ENCODE data around the gene ADSS1.

ADSS1 gene

DNA sequence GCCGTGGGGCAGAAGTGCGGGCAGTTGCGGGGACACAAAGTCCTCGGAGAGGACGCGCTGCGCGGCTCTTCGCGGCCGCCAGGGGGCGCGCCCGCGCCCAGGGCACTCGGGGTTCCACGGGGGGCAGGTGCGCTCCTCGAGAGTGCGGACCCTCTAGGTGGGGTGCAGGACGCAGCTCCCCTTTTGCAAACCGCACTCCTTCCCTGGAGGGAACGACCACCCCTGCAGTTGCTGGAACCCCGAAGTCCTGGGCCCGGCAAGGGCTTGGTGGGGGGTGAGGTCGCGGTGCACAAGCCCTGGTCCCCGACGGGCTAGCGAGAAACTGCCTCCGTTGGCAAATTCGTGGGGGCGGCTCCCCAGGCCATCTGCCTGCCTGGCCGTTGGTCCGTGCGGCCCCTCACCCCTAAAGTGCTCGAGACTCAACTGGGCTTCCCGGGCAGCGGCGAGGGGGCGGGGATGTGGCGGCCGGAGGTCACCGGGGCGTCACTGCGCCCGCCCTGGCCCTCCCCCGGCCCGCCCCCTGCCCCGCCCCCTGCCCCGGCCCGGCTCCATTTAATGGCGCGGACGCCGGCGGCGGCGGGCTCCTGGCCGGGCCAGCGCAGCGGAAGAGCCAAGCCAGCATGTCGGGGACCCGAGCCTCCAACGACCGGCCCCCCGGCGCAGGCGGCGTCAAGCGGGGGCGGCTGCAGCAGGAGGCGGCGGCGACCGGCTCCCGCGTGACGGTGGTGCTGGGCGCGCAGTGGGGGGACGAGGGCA, at the start of gene ADSS1:
ADSS1 (plus strand) TSS at position 579 of the 756 bp plus-strand sequence; CDS start at position 621, 42 bp downstream.
- DNase-seq (ENCODE audit: insufficient read length, low spot score) (no peak), FAIRE-seq (no peak)
- no peak for TF ChIP-seq POLR2A (IDR thresholded peaks at IDR 0.05; ENCODE audit: low read depth, low read length)

DNA sequence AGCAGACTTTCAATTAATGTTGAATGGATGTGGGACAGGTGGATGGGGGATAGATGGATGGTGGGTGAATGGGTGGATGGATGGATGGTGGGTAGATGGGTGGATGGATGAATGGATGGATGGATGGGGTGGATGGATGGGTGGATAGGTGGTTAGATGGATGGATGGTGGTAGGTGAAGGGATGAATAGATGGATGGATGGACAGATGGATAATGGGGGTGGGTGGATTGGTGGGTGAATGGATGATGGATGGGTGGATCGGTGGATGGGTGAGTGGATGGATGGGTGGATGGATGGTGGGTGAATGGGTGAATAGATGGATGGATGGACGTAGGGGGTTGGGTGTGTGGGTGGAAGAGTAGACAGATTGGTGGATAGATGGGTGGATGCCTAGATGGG, 48.6 kb upstream of the ADSS1 start:
- DNase-seq (ENCODE audit: insufficient read length, low spot score): no peak
- TF ChIP-seq POLR2A (IDR thresholded peaks at IDR 0.05; ENCODE audit: low read depth, low read length): no peak
- no peak for FAIRE-seq

GRCh38 chr14:104676130-104676693, 47.8 kb upstream of the ADSS1 start:
- FAIRE-seq (no peak), DNase-seq (ENCODE audit: insufficient read length, low spot score) (no peak)
- TF ChIP-seq POLR2A (IDR thresholded peaks at IDR 0.05; ENCODE audit: low read depth, low read length): no peak

DNA sequence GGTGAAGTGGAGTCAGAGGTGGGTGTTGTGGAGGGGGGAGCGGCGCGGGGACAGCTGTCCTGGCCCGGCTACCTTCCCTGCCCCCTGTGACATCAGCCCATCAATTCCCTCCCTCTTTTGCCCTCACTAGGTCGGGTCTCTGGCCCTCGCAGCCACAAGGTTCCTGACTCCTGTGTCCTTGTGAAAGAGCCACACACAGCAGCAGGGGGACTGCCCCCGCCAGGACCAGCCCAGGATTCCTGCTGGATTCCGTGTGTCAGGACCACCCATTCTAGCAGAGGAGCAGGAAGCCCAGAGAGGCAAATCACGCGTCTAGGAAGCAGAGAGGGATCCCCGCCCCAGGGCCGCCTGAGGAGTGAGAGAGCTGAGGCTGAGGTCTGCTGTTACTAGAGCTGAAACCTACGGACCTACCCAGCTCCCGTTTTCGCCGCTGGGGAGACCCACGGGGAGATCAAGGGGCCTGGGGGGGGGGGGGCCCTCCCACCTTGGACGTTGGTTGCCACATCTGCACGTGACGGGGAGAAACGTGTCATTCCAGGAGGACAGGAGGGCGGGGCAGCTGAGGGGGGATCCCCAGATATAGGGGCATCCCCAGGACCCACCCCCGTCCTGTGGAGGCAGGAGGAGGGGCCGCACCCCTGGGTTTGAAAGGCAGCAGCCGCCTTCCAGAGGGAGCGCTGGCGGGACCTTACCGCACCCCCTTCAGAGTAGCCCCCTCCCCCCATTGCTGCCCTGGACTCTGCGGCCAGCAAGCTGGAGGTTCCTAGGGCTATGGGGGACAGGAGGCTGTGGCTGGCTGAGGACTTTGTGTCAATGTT, 47.1 kb upstream of the ADSS1 start:
- no peak for TF ChIP-seq POLR2A (IDR thresholded peaks at IDR 0.05; ENCODE audit: low read depth, low read length)
- DNase-seq (ENCODE audit: insufficient read length, low spot score) (no peak), FAIRE-seq (no peak)

DNA sequence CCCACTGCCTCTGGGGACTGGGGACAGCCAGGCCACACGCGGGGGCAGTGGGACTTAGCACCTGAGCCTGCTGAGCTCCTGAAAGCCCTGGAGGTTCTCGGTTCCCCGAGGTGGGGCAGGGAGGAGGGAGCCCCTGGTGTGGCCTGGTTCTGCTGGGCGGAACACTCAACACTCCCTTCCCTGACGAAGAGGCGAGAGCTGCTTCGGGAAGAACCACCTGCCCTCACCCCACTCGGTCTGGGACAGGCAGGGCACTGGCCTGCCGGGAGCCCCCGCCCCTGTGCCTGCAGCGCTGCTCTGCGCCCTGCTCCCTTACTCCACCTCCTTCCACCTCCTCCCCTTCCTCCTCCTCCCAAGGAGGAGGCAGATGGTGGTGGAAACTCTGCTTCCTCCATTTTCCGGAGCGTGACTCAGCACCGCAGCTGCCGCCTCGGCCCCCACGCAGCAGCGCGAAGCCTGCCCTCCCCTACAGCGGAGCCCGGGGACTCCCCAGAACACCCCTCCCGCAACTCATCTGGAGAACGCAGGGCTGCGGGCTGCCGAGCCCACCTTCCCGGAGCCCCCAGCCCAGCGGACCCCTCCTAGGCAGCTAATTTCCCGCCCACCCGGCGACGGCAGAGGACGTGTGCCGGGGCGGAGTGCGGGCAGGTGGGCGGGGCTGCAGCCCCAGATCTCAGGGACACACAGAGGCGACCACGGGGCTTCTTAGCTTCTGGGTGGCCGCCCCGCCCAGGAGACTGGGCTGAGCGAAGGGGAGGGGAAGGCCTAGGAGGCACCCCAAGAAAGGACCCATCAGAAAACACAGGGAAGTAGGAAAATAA, 46.3 kb upstream of the ADSS1 start:
- DNase-seq (ENCODE audit: insufficient read length, low spot score) (peak; percentile 83), FAIRE-seq (peak; percentile 41)
- peak; percentile 40; the same call in 1 of the 2 replicates for TF ChIP-seq POLR2A (IDR thresholded peaks at IDR 0.05; ENCODE audit: low read depth, low read length)

DNA sequence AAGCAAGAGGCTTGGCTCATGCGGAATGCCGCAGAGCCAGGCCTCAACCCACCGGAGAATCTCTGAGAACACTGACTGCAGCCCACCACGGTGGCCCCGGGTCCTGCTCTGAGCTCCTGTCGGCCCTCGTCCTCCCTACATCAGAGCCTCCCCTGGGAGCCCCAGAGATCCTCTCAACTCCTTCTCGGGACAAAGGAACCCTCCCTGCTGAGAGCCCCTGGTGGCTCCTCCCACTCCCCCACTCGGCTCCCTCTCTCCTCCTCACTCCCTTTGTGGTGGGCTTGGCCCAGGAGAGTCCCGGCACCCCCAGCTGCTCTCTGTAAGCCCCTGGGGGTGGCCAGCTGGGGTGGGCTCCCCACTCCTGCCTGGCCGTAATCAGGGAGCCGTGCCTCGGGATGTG, 45.7 kb upstream of the ADSS1 start:
- no peak for TF ChIP-seq POLR2A (IDR thresholded peaks at IDR 0.05; ENCODE audit: low read depth, low read length)

GRCh38 chr14:104678901-104679705, 44.9 kb upstream of the ADSS1 start:
- FAIRE-seq: no peak
- TF ChIP-seq POLR2A (IDR thresholded peaks at IDR 0.05; ENCODE audit: low read depth, low read length): no peak
- DNase-seq (ENCODE audit: insufficient read length, low spot score): no peak

More for the DNA sequence above, 45.7 kb upstream of the ADSS1 start:
- FAIRE-seq: no peak
- no peak for DNase-seq (ENCODE audit: insufficient read length, low spot score)

DNA sequence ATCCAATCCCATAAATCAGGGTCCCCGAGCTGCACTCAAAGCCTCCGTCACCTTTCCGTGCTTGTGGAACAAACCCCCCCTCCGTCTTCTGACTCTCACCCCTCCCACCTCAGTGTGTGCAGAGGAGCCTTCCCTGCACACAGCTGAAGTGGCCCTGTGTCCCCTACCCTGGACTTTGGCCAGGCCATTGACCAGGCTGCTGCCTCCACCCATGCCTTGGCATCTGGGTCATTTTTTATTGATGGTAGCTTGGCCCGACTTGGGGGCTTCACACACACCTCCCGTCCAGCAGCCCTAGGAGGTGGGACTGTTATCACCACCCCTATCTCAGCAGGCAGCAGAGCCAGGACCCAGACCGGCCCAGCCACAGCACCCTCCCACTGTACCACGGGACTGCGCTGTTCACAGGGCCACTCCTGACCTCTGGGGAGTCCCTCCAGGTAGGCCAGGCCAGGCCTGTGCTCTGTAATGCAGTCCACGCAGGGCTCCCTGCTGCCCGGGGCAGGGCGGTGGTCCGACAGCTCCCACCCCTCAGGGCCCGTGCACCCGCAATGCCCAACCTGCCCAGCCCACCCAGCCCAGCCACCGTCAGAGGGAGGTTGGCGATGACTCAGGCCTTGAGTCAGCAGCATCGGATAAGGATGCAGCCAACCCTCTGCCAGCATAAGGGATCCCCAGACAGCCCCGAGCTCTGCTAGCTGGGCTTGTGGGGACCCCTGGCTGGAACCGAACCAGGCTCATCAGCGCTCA, 43.8 kb upstream of the ADSS1 start:
- FAIRE-seq (peak; percentile 73), DNase-seq (ENCODE audit: insufficient read length, low spot score) (peak; percentile 88)
- TF ChIP-seq POLR2A (IDR thresholded peaks at IDR 0.05; ENCODE audit: low read depth, low read length): no peak; the same call in 1 of the 2 replicates

- DNase-seq (ENCODE audit: insufficient read length, low spot score): peak; percentile 75
- no peak; the same call in 1 of the 2 replicates for TF ChIP-seq POLR2A (IDR thresholded peaks at IDR 0.05; ENCODE audit: low read depth, low read length)
These were observed 43.0 kb upstream of the ADSS1 start for GRCh38 chr14:104680806-104681688.

GRCh38 chr14:104681689-104682074, 42.3 kb upstream of the ADSS1 start:
- peak; percentile 88 for DNase-seq (ENCODE audit: insufficient read length, low spot score)
- FAIRE-seq: peak; percentile 43
- TF ChIP-seq POLR2A (IDR thresholded peaks at IDR 0.05; ENCODE audit: low read depth, low read length): peak; percentile 35; the same call in 1 of the 2 replicates

More at GRCh38 chr14:104680806-104681688, 43.0 kb upstream of the ADSS1 start:
- peak; percentile 68 for FAIRE-seq

DNA sequence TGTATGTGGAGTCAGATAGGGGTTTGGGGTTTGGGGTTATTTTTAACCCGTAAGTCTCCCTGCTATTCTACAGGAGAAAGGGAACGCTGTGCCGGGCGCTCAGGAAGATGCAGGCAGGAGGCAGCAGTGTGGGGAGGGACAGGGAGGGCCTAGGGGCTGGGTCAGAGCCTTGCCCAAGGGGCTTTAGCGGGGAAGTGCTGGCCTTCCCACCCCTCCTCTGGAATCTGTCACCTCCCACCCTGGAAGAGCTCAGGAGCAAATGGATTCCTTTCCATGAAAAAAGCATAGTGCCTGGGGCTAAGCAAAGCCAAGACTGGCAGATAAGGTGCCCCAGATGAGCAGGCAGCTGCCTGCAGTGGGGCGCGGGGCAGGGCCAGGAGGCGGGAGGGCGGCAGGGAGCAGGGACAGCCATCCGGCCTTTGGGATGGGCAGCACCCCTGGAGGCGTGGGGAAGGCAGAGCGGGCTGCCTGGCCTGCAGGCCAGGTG, 41.9 kb upstream of the ADSS1 start:
- FAIRE-seq (no peak), DNase-seq (ENCODE audit: insufficient read length, low spot score) (no peak)
- no peak for TF ChIP-seq POLR2A (IDR thresholded peaks at IDR 0.05; ENCODE audit: low read depth, low read length)
